GM19193 (cell line): ENCODE results near the gene RFC2.

ENCODE experiments used
- POLR2A ChIP-seq: IDR thresholded peaks from 4 replicates; pipeline ENCODE4 v1.6.1; 2011; ENCODE audit not compliant: insufficient read depth, insufficient read length; ENCODE audit errors: extremely low read depth

Gene RFC2

GRCh38 chr7:74217455-74218342, 36.5 kb downstream of the RFC2 start:
- TF ChIP-seq POLR2A, result peak; percentile 50

GRCh38 chr7:74216361-74216761, 37.8 kb downstream of the RFC2 start:
- peak; percentile 0 for TF ChIP-seq POLR2A

- no peak for TF ChIP-seq POLR2A
These were observed 38.3 kb downstream of the RFC2 start for GRCh38 chr7:74215921-74216320.

GRCh38 chr7:74214816-74215630, 39.2 kb downstream of the RFC2 start:
- TF ChIP-seq POLR2A, result peak; percentile 11

GRCh38 chr7:74212661-74213060, 41.5 kb downstream of the RFC2 start:
- TF ChIP-seq POLR2A, result no peak

- TF ChIP-seq POLR2A, result no peak
These were observed 46.6 kb downstream of the RFC2 start for GRCh38 chr7:74207586-74207985.

- no peak for TF ChIP-seq POLR2A
These were observed 47.5 kb downstream of the RFC2 start for GRCh38 chr7:74206589-74207120.

GRCh38 chr7:74203956-74204618, 50.1 kb downstream of the RFC2 start:
- TF ChIP-seq POLR2A, result no peak

- TF ChIP-seq POLR2A, result no peak
These were observed 51.2 kb downstream of the RFC2 start for GRCh38 chr7:74202841-74203556.

- no peak for TF ChIP-seq POLR2A
These were observed 54.4 kb downstream of the RFC2 start for GRCh38 chr7:74199551-74200355.

GRCh38 chr7:74197449-74198124, 56.6 kb downstream of the RFC2 start:
- no peak for TF ChIP-seq POLR2A

GRCh38 chr7:74194686-74195085, 59.5 kb downstream of the RFC2 start:
- TF ChIP-seq POLR2A, result no peak

GRCh38 chr7:74193913-74194312, 60.3 kb downstream of the RFC2 start:
- no peak for TF ChIP-seq POLR2A
